ENCODE results near the gene FUT6. TPM values are rescaled to one million over a fixed set of nuclear protein-coding genes. Genes with fewer than 3 reads are reported as not detected.

FUT6 gene
- total RNA-seq, 1 donor = not detected

DNA sequence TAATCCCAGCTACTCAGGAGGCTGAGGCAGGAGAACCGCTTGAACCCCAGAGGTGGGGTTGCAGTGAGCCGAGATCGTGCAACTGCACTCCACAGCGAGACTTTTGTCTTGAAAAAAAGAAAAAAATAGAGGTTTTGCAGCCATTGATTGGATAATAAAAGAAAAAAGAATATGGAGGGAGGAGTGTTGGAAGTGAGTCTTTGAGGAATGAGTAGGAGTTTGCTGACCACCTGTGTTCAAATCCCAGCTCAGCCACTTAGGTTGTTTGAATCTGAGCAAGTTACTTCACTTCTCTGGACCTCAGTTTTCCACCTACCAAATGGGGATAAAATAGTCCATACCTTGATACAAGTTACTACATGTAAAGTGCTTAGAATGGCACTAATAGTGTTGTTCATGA lies 28.4 kb downstream of the FUT6 start:
- no peaks in the 10 kb centered on the region for H3K4me1 ChIP-seq (ENCODE audit: insufficient read depth, low read length)
- no peak overlapping the region for H3K4me3 ChIP-seq (ENCODE audit: insufficient read depth, low read length)
- peaks cover 19% of the 10 kb centered on the region for H3K27me3 ChIP-seq (ENCODE audit: insufficient read depth, low read length)
- H2AFZ ChIP-seq (ENCODE audit: low read length) = no peak overlapping the region
- TF ChIP-seq, protein P1, sequence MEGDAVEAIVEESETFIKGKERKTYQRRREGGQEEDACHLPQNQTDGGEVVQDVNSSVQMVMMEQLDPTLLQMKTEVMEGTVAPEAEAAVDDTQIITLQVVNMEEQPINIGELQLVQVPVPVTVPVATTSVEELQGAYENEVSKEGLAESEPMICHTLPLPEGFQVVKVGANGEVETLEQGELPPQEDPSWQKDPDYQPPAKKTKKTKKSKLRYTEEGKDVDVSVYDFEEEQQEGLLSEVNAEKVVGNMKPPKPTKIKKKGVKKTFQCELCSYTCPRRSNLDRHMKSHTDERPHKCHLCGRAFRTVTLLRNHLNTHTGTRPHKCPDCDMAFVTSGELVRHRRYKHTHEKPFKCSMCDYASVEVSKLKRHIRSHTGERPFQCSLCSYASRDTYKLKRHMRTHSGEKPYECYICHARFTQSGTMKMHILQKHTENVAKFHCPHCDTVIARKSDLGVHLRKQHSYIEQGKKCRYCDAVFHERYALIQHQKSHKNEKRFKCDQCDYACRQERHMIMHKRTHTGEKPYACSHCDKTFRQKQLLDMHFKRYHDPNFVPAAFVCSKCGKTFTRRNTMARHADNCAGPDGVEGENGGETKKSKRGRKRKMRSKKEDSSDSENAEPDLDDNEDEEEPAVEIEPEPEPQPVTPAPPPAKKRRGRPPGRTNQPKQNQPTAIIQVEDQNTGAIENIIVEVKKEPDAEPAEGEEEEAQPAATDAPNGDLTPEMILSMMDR (IDR thresholded peaks at IDR 0.05; ENCODE audit: extremely low read depth, low read depth, low read length) = no peak
- H4K20me1 ChIP-seq (ENCODE audit: insufficient read depth, low read length) = no peaks in the 10 kb centered on the region
- H3K36me3 ChIP-seq (ENCODE audit: insufficient read depth, low read length) = no peaks in the 10 kb centered on the region
- H3K27ac ChIP-seq (ENCODE audit: low read depth, low read length) = no peak overlapping the region
- no peak for DNase-seq (ENCODE audit: insufficient read length, low spot score, missing footprints)
- no peaks in the 10 kb centered on the region for H3K9me3 ChIP-seq (ENCODE audit: low read depth, low read length)
- no peak overlapping the region for H3K4me2 ChIP-seq (ENCODE audit: insufficient read depth, low read length)
- H3K79me2 ChIP-seq (ENCODE audit: insufficient read depth, low read length) = no peaks in the 10 kb centered on the region

DNA sequence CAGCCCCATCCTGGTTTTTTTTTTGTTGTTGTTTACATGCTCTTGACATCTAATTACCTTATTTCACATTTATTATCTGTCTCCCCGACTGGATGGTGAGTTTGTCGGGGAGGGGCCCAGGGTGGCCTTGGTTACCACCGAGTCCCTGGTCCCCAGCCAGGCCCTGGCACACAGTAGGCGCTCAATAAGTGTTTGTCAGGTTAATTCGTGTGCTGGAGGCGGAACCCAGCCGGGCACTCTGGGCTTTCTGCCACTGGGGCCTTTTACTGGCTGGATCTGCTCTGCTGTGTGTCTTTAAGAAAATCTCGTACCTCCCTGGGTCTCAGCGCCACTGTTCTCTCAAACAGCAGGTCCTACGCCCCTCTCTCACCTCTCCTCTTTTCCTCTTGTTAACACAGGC lies 30.0 kb downstream of the FUT6 start:
- H3K4me1 ChIP-seq (ENCODE audit: insufficient read depth, low read length) = no peaks in the 10 kb centered on the region
- DNase-seq (ENCODE audit: insufficient read length, low spot score, missing footprints) = no peak
- no peaks in the 10 kb centered on the region for H3K9me3 ChIP-seq (ENCODE audit: low read depth, low read length)
- no peak overlapping the region for H3K4me3 ChIP-seq (ENCODE audit: insufficient read depth, low read length)
- no peak overlapping the region for H3K27ac ChIP-seq (ENCODE audit: low read depth, low read length)
- no peaks in the 10 kb centered on the region for H4K20me1 ChIP-seq (ENCODE audit: insufficient read depth, low read length)
- H2AFZ ChIP-seq (ENCODE audit: low read length) = no peak overlapping the region
- H3K27me3 ChIP-seq (ENCODE audit: insufficient read depth, low read length) = peaks cover 26% of the 10 kb centered on the region
- TF ChIP-seq, protein P1 (IDR thresholded peaks at IDR 0.05; ENCODE audit: extremely low read depth, low read depth, low read length) = no peak
- H3K4me2 ChIP-seq (ENCODE audit: insufficient read depth, low read length) = no peak overlapping the region
- no peaks in the 10 kb centered on the region for H3K79me2 ChIP-seq (ENCODE audit: insufficient read depth, low read length)
- H3K36me3 ChIP-seq (ENCODE audit: insufficient read depth, low read length) = no peaks in the 10 kb centered on the region

DNA sequence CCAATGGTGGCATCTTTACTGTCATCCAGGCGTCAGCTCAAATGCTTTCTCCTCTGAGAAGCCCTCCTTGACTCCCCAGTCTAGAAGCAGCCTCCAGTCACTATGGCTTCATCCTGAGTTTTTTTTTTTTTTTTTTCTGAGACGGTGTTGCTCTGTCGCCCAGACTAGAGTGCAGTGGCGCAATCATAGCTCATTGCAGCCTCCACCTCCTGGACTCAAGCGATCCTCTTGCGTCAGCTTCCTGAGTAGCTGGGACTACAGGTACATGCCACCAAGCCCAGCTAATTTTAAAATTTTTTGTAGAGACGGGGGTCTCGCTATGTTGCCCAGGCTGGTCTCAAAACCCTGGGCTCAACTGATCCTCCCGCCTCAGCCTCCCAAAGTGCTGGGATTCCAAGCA lies 30.4 kb downstream of the FUT6 start:
- H3K4me3 ChIP-seq (ENCODE audit: insufficient read depth, low read length) = no peak overlapping the region
- no peaks in the 10 kb centered on the region for H3K4me1 ChIP-seq (ENCODE audit: insufficient read depth, low read length)
- no peaks in the 10 kb centered on the region for H4K20me1 ChIP-seq (ENCODE audit: insufficient read depth, low read length)
- no peak overlapping the region for H2AFZ ChIP-seq (ENCODE audit: low read length)
- no peak overlapping the region for H3K4me2 ChIP-seq (ENCODE audit: insufficient read depth, low read length)
- no peaks in the 10 kb centered on the region for H3K79me2 ChIP-seq (ENCODE audit: insufficient read depth, low read length)
- H3K27me3 ChIP-seq (ENCODE audit: insufficient read depth, low read length) = peaks cover 25% of the 10 kb centered on the region
- no peaks in the 10 kb centered on the region for H3K36me3 ChIP-seq (ENCODE audit: insufficient read depth, low read length)
- no peak overlapping the region for H3K27ac ChIP-seq (ENCODE audit: low read depth, low read length)
- no peak for DNase-seq (ENCODE audit: insufficient read length, low spot score, missing footprints)
- H3K9me3 ChIP-seq (ENCODE audit: low read depth, low read length) = no peaks in the 10 kb centered on the region
- TF ChIP-seq, protein P1 (IDR thresholded peaks at IDR 0.05; ENCODE audit: extremely low read depth, low read depth, low read length) = no peak

DNA sequence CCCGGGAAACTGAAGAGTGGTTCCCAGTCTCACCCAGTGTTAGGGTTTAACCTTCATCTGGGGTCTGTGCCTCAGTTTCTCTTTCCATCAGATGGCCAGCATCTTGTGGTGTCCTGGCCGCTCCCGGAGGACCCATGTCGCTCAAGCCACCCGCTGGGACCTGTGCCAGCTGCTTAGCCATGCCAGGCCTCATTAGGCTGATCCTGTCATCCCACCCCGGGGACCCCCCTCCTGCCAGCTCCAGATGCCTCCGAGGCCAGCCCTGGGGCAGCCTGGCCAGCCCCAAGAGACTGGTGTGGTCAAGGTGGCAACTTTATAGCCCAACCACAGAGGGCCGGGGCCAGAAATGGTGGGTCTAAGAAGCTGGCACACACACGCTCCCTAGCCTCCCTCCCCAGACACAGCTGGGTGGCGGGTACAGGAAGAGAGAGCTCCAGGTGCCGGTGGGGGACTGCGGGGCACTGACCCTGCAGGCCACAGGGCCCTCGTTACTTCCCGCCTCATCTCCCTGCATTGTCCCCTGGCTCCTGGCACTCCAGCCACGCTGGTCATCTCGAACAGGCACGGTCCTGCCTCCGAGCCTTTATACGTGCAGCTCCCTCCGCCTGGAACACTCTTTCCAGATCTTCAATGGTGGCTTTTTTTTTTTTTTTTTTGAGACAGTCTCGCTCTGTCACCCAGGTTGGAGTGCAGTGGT lies 31.2 kb downstream of the FUT6 start:
- Histone ChIP-seq H2AFZ (ENCODE audit: low read length) (no peak overlapping the region), H3K4me2 (ENCODE audit: insufficient read depth, low read length) (no peak overlapping the region), H3K4me1 (ENCODE audit: insufficient read depth, low read length) (peaks cover 5% of the 10 kb centered on the region), H3K79me2 (ENCODE audit: insufficient read depth, low read length) (no peaks in the 10 kb centered on the region), H3K27me3 (ENCODE audit: insufficient read depth, low read length) (peaks cover 23% of the 10 kb centered on the region), H3K9me3 (ENCODE audit: low read depth, low read length) (no peaks in the 10 kb centered on the region), H3K4me3 (ENCODE audit: insufficient read depth, low read length) (no peak overlapping the region), H3K27ac (ENCODE audit: low read depth, low read length) (no peak overlapping the region), H4K20me1 (ENCODE audit: insufficient read depth, low read length) (no peaks in the 10 kb centered on the region), H3K36me3 (ENCODE audit: insufficient read depth, low read length) (no peaks in the 10 kb centered on the region)
- TF ChIP-seq, protein P1 (IDR thresholded peaks at IDR 0.05; ENCODE audit: extremely low read depth, low read depth, low read length) = no peak
- no peak for DNase-seq (ENCODE audit: insufficient read length, low spot score, missing footprints)

Data from osteoblast (primary cell).